ENCODE data around the gene APOE. TPM values are rescaled to one million over a fixed set of nuclear protein-coding genes. Genes with fewer than 3 reads are reported as not detected.

The APOE gene
- total RNA-seq, 1 donor from 2014 or later, result 19.2 TPM

DNA sequence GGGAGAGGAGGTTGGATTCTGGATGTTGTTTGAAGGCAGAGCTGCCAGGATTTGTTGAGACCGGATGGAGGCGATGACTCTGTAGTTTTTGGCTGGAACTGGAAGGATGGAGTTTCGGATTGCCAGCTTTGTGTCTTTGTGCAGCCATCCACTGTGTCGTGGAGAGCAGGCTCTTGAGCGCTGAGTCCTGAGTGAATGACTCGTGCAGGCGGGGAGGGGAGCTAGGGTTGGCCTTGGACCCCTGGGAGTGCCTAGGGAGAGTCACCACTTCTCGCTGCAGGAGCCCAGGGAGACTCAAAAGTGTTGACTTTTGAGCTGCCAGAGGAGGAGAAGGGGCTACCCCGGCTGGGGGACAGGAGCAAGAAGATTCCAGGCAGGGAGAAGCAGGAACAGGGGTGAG, 10.7 kb upstream of the APOE start:
- TF ChIP-seq, protein P1, sequence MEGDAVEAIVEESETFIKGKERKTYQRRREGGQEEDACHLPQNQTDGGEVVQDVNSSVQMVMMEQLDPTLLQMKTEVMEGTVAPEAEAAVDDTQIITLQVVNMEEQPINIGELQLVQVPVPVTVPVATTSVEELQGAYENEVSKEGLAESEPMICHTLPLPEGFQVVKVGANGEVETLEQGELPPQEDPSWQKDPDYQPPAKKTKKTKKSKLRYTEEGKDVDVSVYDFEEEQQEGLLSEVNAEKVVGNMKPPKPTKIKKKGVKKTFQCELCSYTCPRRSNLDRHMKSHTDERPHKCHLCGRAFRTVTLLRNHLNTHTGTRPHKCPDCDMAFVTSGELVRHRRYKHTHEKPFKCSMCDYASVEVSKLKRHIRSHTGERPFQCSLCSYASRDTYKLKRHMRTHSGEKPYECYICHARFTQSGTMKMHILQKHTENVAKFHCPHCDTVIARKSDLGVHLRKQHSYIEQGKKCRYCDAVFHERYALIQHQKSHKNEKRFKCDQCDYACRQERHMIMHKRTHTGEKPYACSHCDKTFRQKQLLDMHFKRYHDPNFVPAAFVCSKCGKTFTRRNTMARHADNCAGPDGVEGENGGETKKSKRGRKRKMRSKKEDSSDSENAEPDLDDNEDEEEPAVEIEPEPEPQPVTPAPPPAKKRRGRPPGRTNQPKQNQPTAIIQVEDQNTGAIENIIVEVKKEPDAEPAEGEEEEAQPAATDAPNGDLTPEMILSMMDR (IDR thresholded peaks at IDR 0.05; ENCODE audit: insufficient read depth, low read length, severe bottlenecking), result no peak
- DNase-seq (ENCODE audit: low read depth) (no peak), FAIRE-seq (no peak)
- Histone ChIP-seq H3K4me3 (ENCODE audit: low read depth, low read length) (no peak overlapping the region), H3K36me3 (ENCODE audit: control insufficient read depth, insufficient read depth, low read length) (peaks cover 40% of the 10 kb centered on the region), H3K27me3 (ENCODE audit: control insufficient read depth, insufficient read depth, low read length) (no peaks in the 10 kb centered on the region)

DNA sequence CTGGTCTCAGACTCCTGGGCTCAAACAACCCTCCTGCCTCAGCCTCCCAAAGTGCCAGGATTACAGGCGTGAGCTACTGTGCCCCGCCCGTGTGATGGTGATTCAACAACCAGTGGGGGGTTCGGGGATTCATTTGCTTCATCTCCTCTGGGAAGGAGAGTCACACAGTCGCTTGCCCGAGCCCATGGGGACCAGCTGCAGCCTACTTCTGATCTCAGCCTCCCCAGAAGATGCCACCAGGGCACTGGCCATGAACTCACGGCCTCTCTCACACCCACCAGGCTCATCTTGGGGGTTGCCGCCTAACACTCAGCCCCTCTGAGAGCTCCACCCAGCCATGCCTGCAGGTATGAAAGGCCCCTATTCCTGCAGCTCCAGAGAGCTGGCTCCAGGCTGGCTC, 7.8 kb upstream of the APOE start:
- H3K27me3 ChIP-seq (ENCODE audit: control insufficient read depth, insufficient read depth, low read length), result no peaks in the 10 kb centered on the region
- FAIRE-seq (no peak), DNase-seq (ENCODE audit: low read depth) (no peak)
- TF ChIP-seq, protein P1 (IDR thresholded peaks at IDR 0.05; ENCODE audit: insufficient read depth, low read length, severe bottlenecking), result no peak
- H3K36me3 ChIP-seq (ENCODE audit: control insufficient read depth, insufficient read depth, low read length), result peaks cover 47% of the 10 kb centered on the region
- H3K4me3 ChIP-seq (ENCODE audit: low read depth, low read length), result no peak overlapping the region

DNA sequence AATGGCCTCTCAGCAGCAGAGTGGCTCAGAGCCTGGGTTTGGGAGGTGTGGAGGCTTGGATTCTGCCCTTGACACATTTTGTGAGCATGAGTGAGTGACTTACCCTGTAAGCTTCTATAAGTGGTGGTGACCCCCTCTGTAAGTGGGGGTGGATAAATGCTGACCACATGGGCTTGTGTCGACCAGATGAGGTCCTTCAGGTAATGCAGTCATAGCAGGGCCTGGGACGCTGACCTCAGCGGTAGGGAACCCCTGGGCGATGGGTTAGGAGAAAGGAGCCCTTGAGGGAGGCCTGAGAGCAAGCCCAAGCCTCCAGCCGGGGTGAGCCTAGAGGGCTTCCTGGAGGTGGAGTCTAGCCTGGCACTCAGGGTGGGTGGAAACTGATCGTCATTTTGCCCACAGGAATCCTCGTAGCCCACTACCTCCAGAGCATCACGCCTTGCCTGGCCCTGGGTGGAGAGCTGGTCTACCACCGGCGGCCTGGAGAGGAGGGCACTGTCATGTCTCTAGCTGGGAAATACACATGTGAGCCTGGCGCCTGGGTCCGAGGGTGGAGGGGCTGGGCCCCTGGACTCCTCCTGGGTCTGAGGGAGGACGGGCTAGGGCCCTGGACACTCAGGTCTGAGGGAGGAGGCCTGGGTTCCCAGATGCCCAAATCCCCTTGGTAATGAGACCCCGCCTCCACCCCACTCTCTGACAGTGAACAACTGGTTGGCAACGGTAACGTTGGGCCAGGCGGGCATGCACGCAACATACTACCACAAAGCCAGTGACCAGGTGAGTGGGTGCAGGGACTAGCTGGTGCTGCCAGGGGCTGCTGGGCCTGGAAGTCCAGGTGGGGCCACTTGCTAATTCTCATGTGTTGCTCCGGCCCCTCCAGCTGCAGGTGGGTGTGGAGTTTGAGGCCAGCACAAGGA, 5.0 kb upstream of the APOE start:
- Histone ChIP-seq H3K4me3 (ENCODE audit: low read depth, low read length) (no peak overlapping the region), H3K36me3 (ENCODE audit: control insufficient read depth, insufficient read depth, low read length) (peaks cover 32% of the 10 kb centered on the region), H3K27me3 (ENCODE audit: control insufficient read depth, insufficient read depth, low read length) (no peaks in the 10 kb centered on the region)
- DNase-seq (ENCODE audit: low read depth) (no peak), FAIRE-seq (no peak)
- TF ChIP-seq, protein P1 (IDR thresholded peaks at IDR 0.05; ENCODE audit: insufficient read depth, low read length, severe bottlenecking), result no peak

DNA sequence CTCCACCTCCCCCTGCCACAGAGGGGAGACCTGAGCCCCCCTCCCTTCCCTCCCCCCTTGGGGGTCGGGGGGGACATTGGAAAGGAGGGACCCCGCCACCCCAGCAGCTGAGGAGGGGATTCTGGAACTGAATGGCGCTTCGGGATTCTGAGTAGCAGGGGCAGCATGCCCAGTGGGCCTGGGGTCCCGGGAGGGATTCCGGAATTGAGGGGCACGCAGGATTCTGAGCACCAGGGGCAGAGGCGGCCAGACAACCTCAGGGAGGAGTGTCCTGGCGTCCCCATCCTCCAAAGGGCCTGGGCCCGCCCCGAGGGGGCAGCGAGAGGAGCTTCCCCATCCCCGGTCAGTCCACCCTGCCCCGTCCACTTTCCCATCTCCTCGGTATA, 2.4 kb upstream of the APOE start:
- Histone ChIP-seq H3K4me3 (ENCODE audit: low read depth, low read length) (no peak overlapping the region), H3K27me3 (ENCODE audit: control insufficient read depth, insufficient read depth, low read length) (no peaks in the 10 kb centered on the region), H3K36me3 (ENCODE audit: control insufficient read depth, insufficient read depth, low read length) (peaks cover 16% of the 10 kb centered on the region)
- no peak for FAIRE-seq
- DNase-seq (ENCODE audit: low read depth), result no peak
- TF ChIP-seq, protein P1 (IDR thresholded peaks at IDR 0.05; ENCODE audit: insufficient read depth, low read length, severe bottlenecking), result no peak

DNA sequence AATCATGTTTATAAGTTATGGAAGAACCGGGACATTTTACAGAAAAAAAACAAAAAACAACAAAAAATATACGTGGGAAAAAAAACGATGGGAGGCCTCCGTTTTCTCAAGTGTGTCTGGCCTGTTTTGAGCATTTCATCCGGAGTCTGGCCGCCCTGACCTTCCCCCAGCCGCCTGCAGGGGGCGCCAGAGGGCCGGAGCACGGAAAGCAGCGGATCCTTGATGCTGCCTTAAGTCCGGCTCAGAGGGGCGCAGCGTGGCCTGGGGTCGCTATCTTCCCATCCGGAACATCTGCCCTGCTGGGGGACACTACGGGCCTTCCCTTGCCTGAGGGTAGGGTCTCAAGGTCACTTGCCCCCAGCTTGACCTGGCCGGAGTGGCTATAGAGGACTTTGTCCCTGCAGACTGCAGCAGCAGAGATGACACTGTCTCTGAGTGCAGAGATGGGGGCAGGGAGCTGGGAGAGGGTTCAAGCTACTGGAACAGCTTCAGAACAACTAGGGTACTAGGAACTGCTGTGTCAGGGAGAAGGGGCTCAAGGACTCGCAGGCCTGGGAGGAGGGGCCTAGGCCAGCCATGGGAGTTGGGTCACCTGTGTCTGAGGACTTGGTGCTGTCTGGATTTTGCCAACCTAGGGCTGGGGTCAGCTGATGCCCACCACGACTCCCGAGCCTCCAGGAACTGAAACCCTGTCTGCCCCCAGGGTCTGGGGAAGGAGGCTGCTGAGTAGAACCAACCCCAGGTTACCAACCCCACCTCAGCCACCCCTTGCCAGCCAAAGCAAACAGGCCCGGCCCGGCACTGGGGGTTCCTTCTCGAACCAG, 1.8 kb upstream of the APOE start:
- no peak for FAIRE-seq
- H3K36me3 ChIP-seq (ENCODE audit: control insufficient read depth, insufficient read depth, low read length), result peaks cover 15% of the 10 kb centered on the region
- DNase-seq (ENCODE audit: low read depth), result peak; percentile 20
- TF ChIP-seq, protein P1 (IDR thresholded peaks at IDR 0.05; ENCODE audit: insufficient read depth, low read length, severe bottlenecking), result peak; percentile 96
- H3K4me3 ChIP-seq (ENCODE audit: low read depth, low read length), result no peak overlapping the region
- no peaks in the 10 kb centered on the region for H3K27me3 ChIP-seq (ENCODE audit: control insufficient read depth, insufficient read depth, low read length)
